Panc1 (cell line): Measurements from ENCODE around the gene ADSS1.

Source experiments
- TCF7L2 ChIP-seq: IDR thresholded peaks from 2 replicates; pipeline ENCODE4 v1.6.1; 2011; ENCODE audit warnings: mild to moderate bottlenecking, low read depth, low read length, inconsistent platforms
- TF ChIP-seq, protein P1 (sequence below): fragments of 450-650 bp; IDR thresholded peaks from 2 replicates; pipeline ENCODE4 v1.5.1; 2017; ENCODE audit warnings: mild to moderate bottlenecking

DNA sequence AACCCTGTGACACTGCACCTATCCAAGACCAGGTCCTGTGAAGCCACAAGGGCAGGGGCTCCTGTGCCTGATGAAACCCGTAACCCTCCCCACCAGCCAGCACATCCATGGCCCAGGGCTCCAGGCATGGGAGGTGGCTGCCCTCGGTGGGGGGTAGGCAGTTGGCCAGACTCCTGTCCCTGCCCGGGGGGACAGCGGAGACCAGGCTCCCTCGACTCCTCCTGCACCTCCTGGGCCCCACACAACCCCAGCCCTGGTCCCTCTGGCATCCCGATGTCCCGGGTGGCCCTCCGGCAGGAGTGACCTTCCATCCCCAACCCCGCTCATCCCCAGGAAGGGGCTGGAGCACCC is 60.2 kb downstream of the ADSS1 start:
- TF ChIP-seq TCF7L2 = no peak
- TF ChIP-seq, protein P1, sequence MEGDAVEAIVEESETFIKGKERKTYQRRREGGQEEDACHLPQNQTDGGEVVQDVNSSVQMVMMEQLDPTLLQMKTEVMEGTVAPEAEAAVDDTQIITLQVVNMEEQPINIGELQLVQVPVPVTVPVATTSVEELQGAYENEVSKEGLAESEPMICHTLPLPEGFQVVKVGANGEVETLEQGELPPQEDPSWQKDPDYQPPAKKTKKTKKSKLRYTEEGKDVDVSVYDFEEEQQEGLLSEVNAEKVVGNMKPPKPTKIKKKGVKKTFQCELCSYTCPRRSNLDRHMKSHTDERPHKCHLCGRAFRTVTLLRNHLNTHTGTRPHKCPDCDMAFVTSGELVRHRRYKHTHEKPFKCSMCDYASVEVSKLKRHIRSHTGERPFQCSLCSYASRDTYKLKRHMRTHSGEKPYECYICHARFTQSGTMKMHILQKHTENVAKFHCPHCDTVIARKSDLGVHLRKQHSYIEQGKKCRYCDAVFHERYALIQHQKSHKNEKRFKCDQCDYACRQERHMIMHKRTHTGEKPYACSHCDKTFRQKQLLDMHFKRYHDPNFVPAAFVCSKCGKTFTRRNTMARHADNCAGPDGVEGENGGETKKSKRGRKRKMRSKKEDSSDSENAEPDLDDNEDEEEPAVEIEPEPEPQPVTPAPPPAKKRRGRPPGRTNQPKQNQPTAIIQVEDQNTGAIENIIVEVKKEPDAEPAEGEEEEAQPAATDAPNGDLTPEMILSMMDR = no peak
